RWPE2 (cell line): ENCODE measurements around the gene E2F6.

ENCODE experiments used
- ATAC-seq: fragments of 200-7000 bp; cut with Tn5 transposase; 3 replicates; pipeline ENCODE4 v1.9.1; 2021; ENCODE audit warnings: low read depth
- DNase-seq: peaks from one replicate; pipeline ENCODE4 v3.0.0-alpha.2; 2020; ENCODE audit warnings: low spot score
- H3K27ac ChIP-seq: fragments of 450-650 bp; 2 replicates; pipeline ENCODE4 v1.5.1; 2017; ENCODE audit warnings: mild to moderate bottlenecking; ENCODE audit not compliant: poor library complexity, severe bottlenecking
- H3K27me3 ChIP-seq: fragments of 250-450 bp; sonication (Bioruptor Pico); 2 replicates; pipeline ENCODE4 v1.5.1; 2021; ENCODE audit warnings: mild to moderate bottlenecking, moderate library complexity; ENCODE audit not compliant: insufficient read depth, poor library complexity, severe bottlenecking
- H3K36me3 ChIP-seq: fragments of 250-450 bp; sonication (Bioruptor Pico); 2 replicates; pipeline ENCODE4 v1.5.1; 2020; ENCODE audit warnings: low read depth, mild to moderate bottlenecking, moderate library complexity
- H3K4me1 ChIP-seq: fragments of 250-450 bp; sonication (Bioruptor Pico); 2 replicates; pipeline ENCODE4 v1.5.1; 2021; ENCODE audit warnings: mild to moderate bottlenecking, moderate library complexity; ENCODE audit not compliant: insufficient read depth, poor library complexity, severe bottlenecking
- H3K4me3 ChIP-seq: fragments of 250-450 bp; sonication (Bioruptor Pico); 2 replicates; pipeline ENCODE4 v1.5.1; 2021; ENCODE audit warnings: mild to moderate bottlenecking, moderate library complexity; ENCODE audit not compliant: severe bottlenecking
- H3K9me3 ChIP-seq: fragments of 250-450 bp; sonication (Bioruptor Pico); 2 replicates; pipeline ENCODE4 v1.5.1; 2021; ENCODE audit warnings: mild to moderate bottlenecking, moderate library complexity; ENCODE audit not compliant: severe bottlenecking
- TF ChIP-seq, protein P1 (sequence below): fragments of 450-650 bp; IDR thresholded peaks from one replicate; pipeline ENCODE4 v1.5.1; 2017; ENCODE audit warnings: mild to moderate bottlenecking, moderate library complexity; ENCODE audit not compliant: poor library complexity, severe bottlenecking

The E2F6 gene

DNA sequence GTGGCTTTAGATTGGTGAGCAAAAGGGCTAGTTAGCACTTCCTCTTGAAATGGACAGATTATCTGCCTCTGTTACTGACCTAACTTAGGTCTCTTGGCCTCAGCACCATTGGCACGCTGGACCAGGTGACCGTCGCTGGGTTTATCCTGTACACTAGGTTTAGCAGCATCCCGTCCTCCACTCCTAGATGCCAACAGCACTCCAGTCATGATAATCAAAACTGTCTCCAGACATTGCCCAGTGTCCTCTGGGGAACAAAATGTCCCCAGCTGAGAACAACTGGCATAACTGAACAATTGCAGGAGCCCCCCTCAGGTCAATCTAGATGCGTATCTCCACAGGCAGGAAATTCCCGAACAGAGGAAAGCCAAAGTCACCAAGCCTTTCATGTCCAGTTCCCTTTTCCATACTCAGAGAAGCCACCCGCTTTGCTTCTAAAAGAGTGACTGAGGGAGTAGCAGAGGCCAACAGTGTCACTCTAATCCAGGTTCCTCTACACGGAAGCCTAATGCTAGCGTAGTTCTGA, 27.3 kb downstream of the E2F6 start:
- DNase-seq = no peak
- Histone ChIP-seq H3K9me3 (no peaks in the 10 kb centered on the region), H3K27me3 (no peaks in the 10 kb centered on the region), H3K4me3 (no peak overlapping the region), H3K4me1 (no peaks in the 10 kb centered on the region), H3K27ac (no peak overlapping the region), H3K36me3 (peaks cover 3% of the 10 kb centered on the region; the same call in 1 of the 2 replicates)
- no peak for ATAC-seq
- TF ChIP-seq, protein P1, sequence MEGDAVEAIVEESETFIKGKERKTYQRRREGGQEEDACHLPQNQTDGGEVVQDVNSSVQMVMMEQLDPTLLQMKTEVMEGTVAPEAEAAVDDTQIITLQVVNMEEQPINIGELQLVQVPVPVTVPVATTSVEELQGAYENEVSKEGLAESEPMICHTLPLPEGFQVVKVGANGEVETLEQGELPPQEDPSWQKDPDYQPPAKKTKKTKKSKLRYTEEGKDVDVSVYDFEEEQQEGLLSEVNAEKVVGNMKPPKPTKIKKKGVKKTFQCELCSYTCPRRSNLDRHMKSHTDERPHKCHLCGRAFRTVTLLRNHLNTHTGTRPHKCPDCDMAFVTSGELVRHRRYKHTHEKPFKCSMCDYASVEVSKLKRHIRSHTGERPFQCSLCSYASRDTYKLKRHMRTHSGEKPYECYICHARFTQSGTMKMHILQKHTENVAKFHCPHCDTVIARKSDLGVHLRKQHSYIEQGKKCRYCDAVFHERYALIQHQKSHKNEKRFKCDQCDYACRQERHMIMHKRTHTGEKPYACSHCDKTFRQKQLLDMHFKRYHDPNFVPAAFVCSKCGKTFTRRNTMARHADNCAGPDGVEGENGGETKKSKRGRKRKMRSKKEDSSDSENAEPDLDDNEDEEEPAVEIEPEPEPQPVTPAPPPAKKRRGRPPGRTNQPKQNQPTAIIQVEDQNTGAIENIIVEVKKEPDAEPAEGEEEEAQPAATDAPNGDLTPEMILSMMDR = no peak

DNA sequence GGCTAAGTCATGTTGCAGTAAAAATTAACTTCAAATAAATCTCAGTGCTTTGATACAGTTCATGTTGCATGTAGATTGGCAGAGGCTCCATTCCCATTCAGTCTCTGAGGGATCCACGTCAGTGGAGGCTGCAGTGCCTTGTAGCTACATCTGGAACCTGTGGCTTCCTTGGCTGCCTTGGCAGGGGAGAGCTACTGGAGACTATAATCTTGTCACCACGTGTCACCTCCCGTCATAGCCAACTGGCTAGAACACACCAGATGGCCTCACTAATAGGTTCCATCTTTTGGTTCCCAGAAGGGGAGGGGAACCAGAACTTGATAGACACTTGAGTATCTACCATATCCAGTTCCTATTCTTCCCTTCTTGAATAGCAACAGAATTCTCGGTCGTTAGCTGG, 28.4 kb downstream of the E2F6 start:
- Histone ChIP-seq H3K9me3 (no peaks in the 10 kb centered on the region), H3K4me1 (no peaks in the 10 kb centered on the region), H3K27ac (no peak overlapping the region), H3K4me3 (no peak overlapping the region), H3K36me3 (no peaks in the 10 kb centered on the region), H3K27me3 (no peaks in the 10 kb centered on the region)
- no peak for DNase-seq
- TF ChIP-seq, protein P1 = no peak
- ATAC-seq = no peak

DNA sequence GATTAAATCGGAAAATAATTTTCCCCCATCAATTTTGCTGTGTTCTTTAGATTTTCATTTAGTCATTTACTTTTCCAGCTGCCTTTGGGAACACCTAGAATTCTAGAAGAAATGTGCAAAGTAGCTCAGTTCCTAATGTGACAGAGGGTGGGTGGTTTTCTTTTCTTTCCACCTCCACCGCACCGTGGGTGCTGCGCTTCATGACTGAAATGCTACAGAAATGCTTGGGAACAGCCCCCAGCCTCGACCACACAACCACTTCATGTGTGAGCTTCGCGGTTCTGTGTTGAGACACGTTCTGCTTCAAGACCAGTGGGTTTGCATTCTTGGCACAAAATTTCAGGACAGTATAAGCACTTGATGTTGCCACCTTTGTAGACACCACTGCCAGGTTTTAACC, 30.9 kb downstream of the E2F6 start:
- no peaks in the 10 kb centered on the region for H3K9me3 ChIP-seq
- H3K4me3 ChIP-seq = no peak overlapping the region
- no peak overlapping the region for H3K27ac ChIP-seq
- no peaks in the 10 kb centered on the region for H3K27me3 ChIP-seq
- TF ChIP-seq, protein P1 = no peak
- no peaks in the 10 kb centered on the region for H3K36me3 ChIP-seq
- H3K4me1 ChIP-seq = no peaks in the 10 kb centered on the region
- ATAC-seq = no peak
- no peak for DNase-seq

DNA sequence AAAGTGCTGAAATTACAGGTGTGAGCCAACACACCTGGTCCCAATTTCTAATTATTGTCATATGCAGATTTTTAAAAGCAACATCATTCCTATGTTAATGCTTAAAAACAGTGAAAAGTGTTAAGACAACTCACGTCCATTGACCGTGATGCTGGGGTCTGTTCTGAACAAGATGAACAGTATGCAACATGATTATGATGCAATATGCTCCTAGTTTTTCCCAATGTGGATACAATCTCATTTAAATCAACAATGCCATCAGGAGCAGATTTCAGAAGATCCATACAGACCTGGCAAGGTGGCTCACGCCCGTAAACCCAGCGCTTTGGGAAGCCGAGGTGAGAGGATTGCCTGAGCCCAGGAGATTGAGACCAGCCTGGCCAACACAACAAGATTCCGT, 31.5 kb downstream of the E2F6 start:
- no peaks in the 10 kb centered on the region for H3K36me3 ChIP-seq
- no peaks in the 10 kb centered on the region for H3K27me3 ChIP-seq
- TF ChIP-seq, protein P1 = no peak
- H3K4me1 ChIP-seq = no peaks in the 10 kb centered on the region
- ATAC-seq (no peak), DNase-seq (no peak)
- no peaks in the 10 kb centered on the region for H3K9me3 ChIP-seq
- no peak overlapping the region for H3K27ac ChIP-seq
- H3K4me3 ChIP-seq = no peak overlapping the region

DNA sequence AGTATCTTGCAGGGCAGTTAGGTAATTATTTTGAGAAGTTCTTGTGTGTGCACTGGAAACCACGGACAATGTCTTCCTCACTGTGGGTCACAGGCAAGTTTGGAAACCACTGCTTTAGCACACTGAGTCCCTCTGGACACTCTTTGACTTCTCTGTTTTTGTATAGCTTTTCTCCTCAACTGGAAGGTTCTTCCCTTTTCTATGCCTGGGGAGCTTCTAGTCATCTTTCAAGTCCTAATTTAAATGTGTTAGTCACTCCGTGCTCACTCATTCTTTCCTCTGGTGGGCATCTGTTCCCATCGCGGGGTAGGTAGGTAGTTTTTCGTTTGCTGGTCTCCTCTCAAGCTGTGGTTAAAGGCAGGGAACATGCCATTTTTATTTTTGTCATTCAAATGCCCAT, 32.1 kb downstream of the E2F6 start:
- ATAC-seq = no peak
- Histone ChIP-seq H3K4me1 (no peaks in the 10 kb centered on the region), H3K36me3 (no peaks in the 10 kb centered on the region), H3K9me3 (no peaks in the 10 kb centered on the region), H3K27me3 (no peaks in the 10 kb centered on the region), H3K4me3 (no peak overlapping the region), H3K27ac (no peak overlapping the region)
- TF ChIP-seq, protein P1 = no peak
- DNase-seq = no peak
